KMS-11 (cell line): ENCODE data around the gene MEGF6.

Source experiments
- H2AFZ ChIP-seq: fragments of 200-600 bp; sonication (generic); 2 replicates; pipeline ENCODE4 v1.6.1; 2016; ENCODE audit warnings: antibody characterized with exemption, mixed run types, low read depth
- H3K27ac ChIP-seq: fragments of 200-600 bp; sonication (generic); 2 replicates; pipeline ENCODE4 v1.6.1; 2016; ENCODE audit warnings: mild to moderate bottlenecking, mixed run types
- H3K27me3 ChIP-seq: fragments of 200-600 bp; sonication (generic); 2 replicates; pipeline ENCODE4 v1.6.1; 2017; ENCODE audit warnings: mild to moderate bottlenecking, low read depth, mixed run types, moderate library complexity; ENCODE audit not compliant: insufficient read depth
- H3K36me3 ChIP-seq: fragments of 200-600 bp; sonication (generic); 2 replicates; pipeline ENCODE4 v1.6.1; 2017; ENCODE audit warnings: mild to moderate bottlenecking, mixed run types; ENCODE audit not compliant: insufficient read depth
- H3K4me1 ChIP-seq: fragments of 200-600 bp; sonication (generic); 2 replicates; pipeline ENCODE4 v1.6.1; 2016; ENCODE audit warnings: mild to moderate bottlenecking, low read depth, mixed run types; ENCODE audit not compliant: poor library complexity, severe bottlenecking
- H3K4me2 ChIP-seq: fragments of 200-600 bp; sonication (generic); 2 replicates; pipeline ENCODE4 v1.7.0; 2016; ENCODE audit warnings: mild to moderate bottlenecking, mixed run types
- H3K4me3 ChIP-seq: fragments of 200-600 bp; sonication (generic); IDR thresholded peaks from 2 replicates; pipeline ENCODE4 v1.6.1; 2017; ENCODE audit warnings: low read depth, low read length, mixed read lengths; ENCODE audit not compliant: insufficient read depth
- H3K79me2 ChIP-seq: fragments of 200-600 bp; sonication (generic); 2 replicates; pipeline ENCODE4 v1.6.1; 2016; ENCODE audit warnings: low read depth, mixed run types; ENCODE audit not compliant: insufficient read depth
- H3K9ac ChIP-seq: fragments of 200-600 bp; sonication (generic); 2 replicates; pipeline ENCODE4 v1.6.1; 2016; ENCODE audit warnings: mild to moderate bottlenecking, mixed run types
- H4K20me1 ChIP-seq: fragments of 200-600 bp; sonication (generic); 2 replicates; pipeline ENCODE4 v1.6.1; 2016; ENCODE audit warnings: mild to moderate bottlenecking, mixed run types; ENCODE audit not compliant: insufficient read depth
- TF ChIP-seq, protein P1 (sequence below): fragments of 200-600 bp; sonication (generic); conservative IDR thresholded peaks from 2 replicates; pipeline ENCODE4 v1.6.1; 2017; ENCODE audit warnings: low read depth, mild to moderate bottlenecking, antibody characterized with exemption, low read length, moderate library complexity, mixed read lengths

Gene MEGF6

GRCh38 chr1:3650248-3651025, 39.1 kb upstream of the MEGF6 start:
- Histone ChIP-seq H4K20me1 (no peaks in the 10 kb centered on the region), H3K4me2 (0 out of 2 replicates have a peak overlapping the region, but pooled peaks have one; percentile 27), H3K4me1 (peaks cover 10% of the 10 kb centered on the region), H3K27ac (no peak overlapping the region), H3K36me3 (no peaks in the 10 kb centered on the region), H3K4me3 (no peak overlapping the region), H3K27me3 (peaks cover 40% of the 10 kb centered on the region), H3K9ac (no peak overlapping the region), H3K79me2 (no peaks in the 10 kb centered on the region), H2AFZ (no peak overlapping the region)
- TF ChIP-seq, protein P1, sequence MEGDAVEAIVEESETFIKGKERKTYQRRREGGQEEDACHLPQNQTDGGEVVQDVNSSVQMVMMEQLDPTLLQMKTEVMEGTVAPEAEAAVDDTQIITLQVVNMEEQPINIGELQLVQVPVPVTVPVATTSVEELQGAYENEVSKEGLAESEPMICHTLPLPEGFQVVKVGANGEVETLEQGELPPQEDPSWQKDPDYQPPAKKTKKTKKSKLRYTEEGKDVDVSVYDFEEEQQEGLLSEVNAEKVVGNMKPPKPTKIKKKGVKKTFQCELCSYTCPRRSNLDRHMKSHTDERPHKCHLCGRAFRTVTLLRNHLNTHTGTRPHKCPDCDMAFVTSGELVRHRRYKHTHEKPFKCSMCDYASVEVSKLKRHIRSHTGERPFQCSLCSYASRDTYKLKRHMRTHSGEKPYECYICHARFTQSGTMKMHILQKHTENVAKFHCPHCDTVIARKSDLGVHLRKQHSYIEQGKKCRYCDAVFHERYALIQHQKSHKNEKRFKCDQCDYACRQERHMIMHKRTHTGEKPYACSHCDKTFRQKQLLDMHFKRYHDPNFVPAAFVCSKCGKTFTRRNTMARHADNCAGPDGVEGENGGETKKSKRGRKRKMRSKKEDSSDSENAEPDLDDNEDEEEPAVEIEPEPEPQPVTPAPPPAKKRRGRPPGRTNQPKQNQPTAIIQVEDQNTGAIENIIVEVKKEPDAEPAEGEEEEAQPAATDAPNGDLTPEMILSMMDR, result no peak

GRCh38 chr1:3649342-3650247, 38.3 kb upstream of the MEGF6 start, which contains the start of gene WRAP73:
TSS of gene WRAP73 (minus strand) at chr1:3650103. CDS start at chr1:3649999, 104 bp downstream.
- peak within 1 kb of the TSS; percentile 76 for H3K9ac ChIP-seq
- peaks cover 10% of the 10 kb centered on the region for H3K4me1 ChIP-seq
- H3K27me3 ChIP-seq, result peaks cover 31% of the 10 kb centered on the region
- H3K4me3 ChIP-seq, result peak within 1 kb of the TSS; percentile 67
- H2AFZ ChIP-seq, result peak within 1 kb of the TSS; percentile 90
- peak within 1 kb of the TSS; percentile 97 for H3K4me2 ChIP-seq
- no peaks in the 10 kb centered on the region for H3K36me3 ChIP-seq
- H4K20me1 ChIP-seq, result no peaks in the 10 kb centered on the region
- H3K79me2 ChIP-seq, result no peaks in the 10 kb centered on the region
- no peak within 1 kb of the TSS for H3K27ac ChIP-seq
- TF ChIP-seq, protein P1, result peak; percentile 28; the same call in 1 of the 2 replicates

- H4K20me1 ChIP-seq, result no peaks in the 10 kb centered on the region
- no peaks in the 10 kb centered on the region for H3K79me2 ChIP-seq
- peaks cover 12% of the 10 kb centered on the region for H3K27me3 ChIP-seq
- H3K27ac ChIP-seq, result no peak overlapping the region
- H3K4me1 ChIP-seq, result peaks cover 10% of the 10 kb centered on the region
- no peak overlapping the region for H3K4me3 ChIP-seq
- no peak overlapping the region for H2AFZ ChIP-seq
- TF ChIP-seq, protein P1, result no peak
- H3K36me3 ChIP-seq, result no peaks in the 10 kb centered on the region
- no peak overlapping the region for H3K4me2 ChIP-seq
- no peak overlapping the region for H3K9ac ChIP-seq
These were observed 35.3 kb upstream of the MEGF6 start for GRCh38 chr1:3646596-3646995.

GRCh38 chr1:3645666-3646355, 34.5 kb upstream of the MEGF6 start:
- Histone ChIP-seq H3K27me3 (peaks cover 5% of the 10 kb centered on the region), H3K4me2 (no peak overlapping the region), H3K79me2 (no peaks in the 10 kb centered on the region), H3K4me1 (peaks cover 10% of the 10 kb centered on the region), H4K20me1 (no peaks in the 10 kb centered on the region), H3K4me3 (no peak overlapping the region), H3K9ac (no peak overlapping the region), H3K27ac (no peak overlapping the region), H3K36me3 (no peaks in the 10 kb centered on the region), H2AFZ (no peak overlapping the region)
- TF ChIP-seq, protein P1, result no peak
